ENCODE measurements around the gene HSPA12B. TPM values are rescaled to one million over a fixed set of nuclear protein-coding genes. Genes with fewer than 3 reads are reported as not detected.

HSPA12B gene
- total RNA-seq, 1 donor from 2014 or later = 21.6 TPM

DNA sequence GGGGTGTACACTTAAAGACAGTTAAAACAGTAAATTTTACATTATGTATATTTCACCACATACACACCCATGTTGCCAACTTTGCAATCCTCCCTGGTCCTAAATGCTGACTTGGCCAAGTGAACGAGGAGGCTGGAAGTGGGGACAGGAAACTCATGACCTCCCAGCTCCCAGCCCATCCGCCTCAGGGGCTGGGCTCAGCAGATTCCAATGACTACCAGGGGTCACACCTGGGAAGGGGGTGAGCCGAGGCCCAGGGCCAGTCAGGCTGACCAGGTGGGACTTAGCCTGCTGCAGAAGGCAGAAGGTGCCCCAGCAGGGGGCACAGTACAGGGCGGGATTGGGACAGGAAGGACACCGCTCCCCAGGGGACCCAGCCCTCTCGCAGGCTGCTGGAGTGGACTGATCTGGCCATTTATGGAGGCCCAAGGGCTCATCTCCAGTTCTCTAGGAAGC lies 22.4 kb upstream of the HSPA12B start:
- intact Hi-C loops (cut with DNase I) = loop anchor here (1.0 kb wide), 1 partner anchor 34 kb away; no protein-coding TSS in a partner anchor
- TF ChIP-seq POLR2A (IDR thresholded peaks at IDR 0.05) (no peak), POLR2AphosphoS5 (IDR thresholded peaks at IDR 0.05; ENCODE audit: insufficient read depth in 1 of 2, low read depth in 1 of 2) (peak in 1 of 2 donors; percentile 30)
- Histone ChIP-seq H3K9me3 (no peaks in the 10 kb centered on the region), H3K4me3 (no peak overlapping the region), H3K27ac (peak overlapping the region; percentile 25), H3K27me3 (no peaks in the 10 kb centered on the region), H3K36me3 (no peaks in the 10 kb centered on the region), H3K4me1 (peaks cover 14% of the 10 kb centered on the region)
- DNase-seq (ENCODE audit: extremely low spot score in 2 of 2) = no peak

DNA sequence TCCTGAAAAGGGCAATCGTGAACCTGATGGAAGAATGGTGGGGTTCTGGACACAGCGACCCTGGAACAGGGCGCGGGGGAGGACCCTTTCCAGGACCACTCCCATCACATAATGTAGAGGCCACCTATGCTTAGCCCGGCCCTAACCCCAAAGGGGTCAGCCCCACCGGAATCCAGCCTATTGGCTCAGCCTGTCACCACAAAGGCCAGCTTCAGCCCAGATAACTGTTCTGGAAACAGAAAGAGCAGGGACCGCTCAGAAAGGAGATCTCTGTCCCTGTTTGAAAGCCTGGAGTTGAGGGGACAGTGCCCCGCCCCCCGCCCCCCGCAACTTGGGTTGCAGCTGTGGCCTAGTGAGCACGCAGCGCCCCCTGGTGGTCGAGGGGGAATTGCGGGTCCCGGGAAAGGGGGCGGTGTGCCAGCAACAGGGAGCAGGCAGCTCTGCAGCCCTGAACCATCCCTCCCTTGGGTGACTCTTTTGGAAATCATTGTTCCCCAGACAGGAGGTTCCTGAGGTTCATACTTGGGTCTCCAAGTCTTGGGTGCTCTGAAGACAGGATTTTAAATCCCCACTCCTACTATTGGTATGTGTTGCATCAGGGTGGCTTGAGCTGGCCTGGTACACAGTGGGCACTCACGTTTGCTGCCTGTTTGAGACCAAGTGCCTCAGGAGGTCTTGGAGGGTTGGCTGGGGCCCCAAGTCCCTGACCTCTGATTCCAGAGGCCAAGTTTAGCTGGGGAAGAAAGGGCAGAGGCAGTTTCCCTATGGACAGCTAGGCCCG lies 21.6 kb upstream of the HSPA12B start:
- no peaks in the 10 kb centered on the region for H3K9me3 ChIP-seq
- H3K4me3 ChIP-seq = no peak overlapping the region
- H3K27me3 ChIP-seq = no peaks in the 10 kb centered on the region
- peak in 1 of 2 donors; percentile 59 for TF ChIP-seq POLR2AphosphoS5 (IDR thresholded peaks at IDR 0.05; ENCODE audit: insufficient read depth in 1 of 2, low read depth in 1 of 2)
- TF ChIP-seq POLR2A (IDR thresholded peaks at IDR 0.05) = no peak
- TF ChIP-seq, protein P1, sequence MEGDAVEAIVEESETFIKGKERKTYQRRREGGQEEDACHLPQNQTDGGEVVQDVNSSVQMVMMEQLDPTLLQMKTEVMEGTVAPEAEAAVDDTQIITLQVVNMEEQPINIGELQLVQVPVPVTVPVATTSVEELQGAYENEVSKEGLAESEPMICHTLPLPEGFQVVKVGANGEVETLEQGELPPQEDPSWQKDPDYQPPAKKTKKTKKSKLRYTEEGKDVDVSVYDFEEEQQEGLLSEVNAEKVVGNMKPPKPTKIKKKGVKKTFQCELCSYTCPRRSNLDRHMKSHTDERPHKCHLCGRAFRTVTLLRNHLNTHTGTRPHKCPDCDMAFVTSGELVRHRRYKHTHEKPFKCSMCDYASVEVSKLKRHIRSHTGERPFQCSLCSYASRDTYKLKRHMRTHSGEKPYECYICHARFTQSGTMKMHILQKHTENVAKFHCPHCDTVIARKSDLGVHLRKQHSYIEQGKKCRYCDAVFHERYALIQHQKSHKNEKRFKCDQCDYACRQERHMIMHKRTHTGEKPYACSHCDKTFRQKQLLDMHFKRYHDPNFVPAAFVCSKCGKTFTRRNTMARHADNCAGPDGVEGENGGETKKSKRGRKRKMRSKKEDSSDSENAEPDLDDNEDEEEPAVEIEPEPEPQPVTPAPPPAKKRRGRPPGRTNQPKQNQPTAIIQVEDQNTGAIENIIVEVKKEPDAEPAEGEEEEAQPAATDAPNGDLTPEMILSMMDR (IDR thresholded peaks at IDR 0.05) = peak; percentile 93 to 98 (median 97)
- peak overlapping the region; percentile 25 for H3K27ac ChIP-seq
- H3K36me3 ChIP-seq = no peaks in the 10 kb centered on the region
- H3K4me1 ChIP-seq = peaks cover 14% of the 10 kb centered on the region
- intact Hi-C loops (cut with DNase I) = loop anchor here (1.0 kb wide), 1 partner anchor 35 kb away; no protein-coding TSS in a partner anchor
- DNase-seq (ENCODE audit: extremely low spot score in 2 of 2) = peak in 1 of 2 donors; percentile 83

DNA sequence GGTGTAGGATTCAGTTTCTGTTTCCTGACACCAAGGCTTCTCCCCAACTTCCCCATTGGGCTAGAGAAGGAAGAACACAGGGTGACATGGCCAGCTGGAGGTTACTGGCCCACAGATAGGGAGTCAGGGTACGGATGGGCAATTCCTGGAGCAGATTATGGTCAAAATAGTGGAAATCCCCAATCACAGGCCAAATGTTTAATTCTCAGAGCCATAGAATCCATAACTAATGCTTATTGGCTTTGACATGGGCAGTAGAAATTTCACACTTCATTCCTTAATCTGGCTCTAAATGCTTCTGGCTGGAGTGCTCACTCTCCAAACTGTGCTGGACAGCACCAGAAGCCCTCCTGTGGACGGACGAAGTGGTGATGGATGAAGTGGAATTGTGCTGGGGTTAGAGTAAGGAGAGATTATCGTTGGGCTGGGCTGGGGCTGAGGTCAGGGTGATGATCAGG lies 21.0 kb upstream of the HSPA12B start:
- Histone ChIP-seq H3K27ac (no peak overlapping the region), H3K9me3 (no peaks in the 10 kb centered on the region), H3K36me3 (no peaks in the 10 kb centered on the region), H3K4me1 (peaks cover 14% of the 10 kb centered on the region), H3K27me3 (no peaks in the 10 kb centered on the region), H3K4me3 (no peak overlapping the region)
- DNase-seq (ENCODE audit: extremely low spot score in 2 of 2) = no peak
- intact Hi-C loops (cut with DNase I) = no loop called here
- TF ChIP-seq POLR2AphosphoS5 (IDR thresholded peaks at IDR 0.05; ENCODE audit: insufficient read depth in 1 of 2, low read depth in 1 of 2) = no peak
- TF ChIP-seq, protein P1 (IDR thresholded peaks at IDR 0.05) = no peak
- TF ChIP-seq POLR2A (IDR thresholded peaks at IDR 0.05) = no peak

DNA sequence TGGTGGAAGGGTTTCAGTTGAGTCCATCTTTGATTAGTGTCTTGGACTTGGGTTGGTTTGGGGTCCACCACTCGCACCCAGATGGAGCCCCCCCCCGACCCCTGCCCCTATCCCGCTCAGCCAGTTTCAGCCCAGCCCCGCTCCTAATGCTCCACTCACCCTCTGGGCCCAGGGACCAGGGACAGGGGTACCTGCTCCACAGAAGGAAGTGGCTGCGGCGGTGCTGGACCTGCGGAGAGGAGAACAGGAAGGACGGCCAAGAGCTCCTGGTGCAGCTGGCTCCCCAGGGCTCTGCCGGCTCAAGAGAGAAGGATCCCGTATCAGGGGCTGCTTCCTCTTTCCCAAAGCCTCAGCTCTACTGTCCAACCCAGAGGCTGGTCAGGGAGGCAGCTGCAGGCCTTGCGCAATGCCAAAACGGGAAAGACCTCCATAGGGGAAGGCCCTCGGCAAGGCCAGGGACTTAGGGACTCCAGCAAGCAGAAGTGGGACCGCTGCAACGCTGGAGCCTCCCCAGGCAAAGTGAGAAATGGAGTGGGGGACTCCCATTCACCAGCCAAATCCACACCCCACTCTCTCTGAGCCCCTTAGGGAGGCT lies 20.1 kb upstream of the HSPA12B start, which contains the start of gene SIGLEC1:
SIGLEC1 (minus strand) TSS at position 322 of the 595 bp plus-strand sequence. CDS start 5,472 bp downstream, outside the sequence.
- H3K27me3 ChIP-seq = no peaks in the 10 kb centered on the region
- intact Hi-C loops (cut with DNase I) = no loop called here
- H3K27ac ChIP-seq = no peak within 1 kb of the TSS
- H3K4me3 ChIP-seq = no peak within 1 kb of the TSS
- no peaks in the 10 kb centered on the region for H3K9me3 ChIP-seq
- H3K4me1 ChIP-seq = peaks cover 14% of the 10 kb centered on the region
- peak in 1 of 2 donors; percentile 87 for DNase-seq (ENCODE audit: extremely low spot score in 2 of 2)
- TF ChIP-seq POLR2A (IDR thresholded peaks at IDR 0.05) = no peak
- no peaks in the 10 kb centered on the region for H3K36me3 ChIP-seq

DNA sequence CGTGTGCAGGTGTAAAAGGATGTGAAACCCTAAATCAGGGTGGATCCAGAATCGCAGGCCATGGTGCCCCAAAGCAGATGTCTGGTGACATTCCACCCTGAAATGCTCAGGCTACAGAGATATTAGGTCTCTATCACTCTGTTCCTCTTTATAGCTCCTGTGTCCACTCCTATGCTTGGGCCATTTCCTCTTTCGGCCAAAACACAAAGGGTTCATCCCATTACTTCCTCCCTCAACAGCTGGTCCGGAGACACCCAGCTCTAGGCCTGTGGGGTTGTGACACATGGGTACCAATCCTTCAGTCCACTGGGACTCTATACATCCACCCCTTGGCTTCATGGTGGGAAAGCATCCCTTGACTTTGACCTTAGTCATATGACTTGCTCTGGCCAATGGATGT lies 18.4 kb upstream of the HSPA12B start:
- Histone ChIP-seq H3K4me3 (no peak overlapping the region), H3K9me3 (no peaks in the 10 kb centered on the region), H3K4me1 (peaks cover 14% of the 10 kb centered on the region), H3K27ac (no peak overlapping the region), H3K36me3 (no peaks in the 10 kb centered on the region), H3K27me3 (no peaks in the 10 kb centered on the region)
- no peak for DNase-seq (ENCODE audit: extremely low spot score in 2 of 2)
- TF ChIP-seq POLR2A (IDR thresholded peaks at IDR 0.05) (no peak), POLR2AphosphoS5 (IDR thresholded peaks at IDR 0.05; ENCODE audit: insufficient read depth in 1 of 2, low read depth in 1 of 2) (no peak)
- TF ChIP-seq, protein P1 (IDR thresholded peaks at IDR 0.05) = no peak
- intact Hi-C loops (cut with DNase I) = no loop called here

Measured in vagina (tissue), 2 donors.